GM23338 (cell line): Measurements from ENCODE around the gene ITIH5. TPM values are rescaled to one million over a fixed set of nuclear protein-coding genes. Genes with fewer than 3 reads are reported as not detected.
"Not testable (repeated sequence)": the region's sequence is repeated elsewhere in the genome, so short reads cannot be mapped to it uniquely, and the experiment has no call there.

Experiments used
- ATAC-seq: fragments of 200-7000 bp; cut with Tn5 transposase; 3 replicates; pipeline ENCODE4 v1.9.1; 2020
- DNase-seq: peaks from one replicate; pipeline ENCODE4 v3.0.0-alpha.2; 2015; ENCODE audit warnings: low spot score
- H2AFZ ChIP-seq: fragments of 200-600 bp; sonication (generic); 2 replicates; pipeline ENCODE4 v1.8.0; 2016; ENCODE audit warnings: antibody characterized with exemption, mild to moderate bottlenecking, moderate library complexity
- H3F3A ChIP-seq: fragments of 200-600 bp; sonication (generic); replicated peaks from 2 replicates; pipeline ENCODE4 v1.8.0; 2017; ENCODE audit warnings: antibody characterized with exemption, mixed run types, low read depth
- H3K27ac ChIP-seq: fragments of 200-600 bp; sonication (generic); 2 replicates; pipeline ENCODE4 v1.6.1; 2016; ENCODE audit warnings: low read depth
- H3K27me3 ChIP-seq: fragments of 200-600 bp; sonication (generic); 2 replicates; pipeline ENCODE4 v1.8.0; 2016; ENCODE audit warnings: mild to moderate bottlenecking, mixed run types, moderate library complexity; ENCODE audit not compliant: insufficient read depth
- H3K36me3 ChIP-seq: fragments of 200-600 bp; sonication (generic); 2 replicates; pipeline ENCODE4 v1.8.0; 2016; ENCODE audit warnings: mild to moderate bottlenecking; ENCODE audit not compliant: insufficient read depth
- H3K4me1 ChIP-seq: fragments of 200-600 bp; sonication (generic); 2 replicates; pipeline ENCODE4 v1.8.0; 2016; ENCODE audit warnings: mild to moderate bottlenecking, moderate library complexity; ENCODE audit not compliant: insufficient read depth
- H3K4me2 ChIP-seq: fragments of 200-600 bp; sonication (generic); 2 replicates; pipeline ENCODE4 v1.7.1; 2017; ENCODE audit warnings: mixed run types
- H3K4me3 ChIP-seq: fragments of 200-600 bp; sonication (generic); 2 replicates; pipeline ENCODE4 v1.6.1; 2016; ENCODE audit warnings: mixed run types
- H3K79me2 ChIP-seq: fragments of 200-600 bp; sonication (generic); replicated peaks from 2 replicates; pipeline ENCODE4 v1.8.0; 2017; ENCODE audit warnings: mild to moderate bottlenecking; ENCODE audit not compliant: insufficient read depth
- H3K9me2 ChIP-seq: fragments of 200-600 bp; sonication (generic); 2 replicates; pipeline ENCODE4 v1.8.0; 2017; ENCODE audit not compliant: insufficient read depth
- H4K20me1 ChIP-seq: fragments of 200-600 bp; sonication (generic); replicated peaks from 2 replicates; pipeline ENCODE4 v1.8.0; 2017; ENCODE audit warnings: mild to moderate bottlenecking; ENCODE audit not compliant: insufficient read depth
- H3K27ac Mint-ChIP-seq: 2 replicates; pipeline ENCODE4 v1.8.0; 2020; ENCODE audit warnings: inconsistent platforms, mild to moderate bottlenecking, moderate library complexity, mixed read lengths
- H3K27me3 Mint-ChIP-seq: 3 replicates; pipeline ENCODE4 v1.8.0; 2022; ENCODE audit warnings: low read depth, mild to moderate bottlenecking, moderate library complexity, mixed read lengths, inconsistent platforms; ENCODE audit not compliant: insufficient read depth, poor library complexity
- H3K36me3 Mint-ChIP-seq: 3 replicates; pipeline ENCODE4 v1.8.0; 2021; ENCODE audit warnings: low read depth, mild to moderate bottlenecking, inconsistent platforms, moderate library complexity, mixed read lengths
- H3K4me1 Mint-ChIP-seq: 3 replicates; pipeline ENCODE4 v1.8.0; 2020; ENCODE audit warnings: mild to moderate bottlenecking, inconsistent platforms, mixed read lengths
- H3K4me3 Mint-ChIP-seq: 3 replicates; pipeline ENCODE4 v1.8.0; 2021; ENCODE audit warnings: moderate library complexity, mild to moderate bottlenecking, inconsistent platforms, mixed read lengths
- H3K9me3 Mint-ChIP-seq: 3 replicates; pipeline ENCODE4 v1.8.0; 2020; ENCODE audit warnings: moderate library complexity, mild to moderate bottlenecking, inconsistent platforms, mixed read lengths
- CREB1 ChIP-seq: fragments of 250-450 bp; sonication (Bioruptor Pico); IDR thresholded peaks from 2 replicates; pipeline ENCODE4 v1.5.0; 2020; ENCODE audit warnings: low read depth, mild to moderate bottlenecking, moderate library complexity
- CTCF ChIP-seq, 2 experiments: fragments of 200-600 bp in 1 of 2; sonication (generic) in 1 of 2; conservative IDR thresholded peaks; 2 replicates each; pipeline versions ENCODE4 v1.5.1 to v1.6.1; 2016 to 2017; ENCODE audit warnings: antibody characterized with exemption in 2 of 2, low read depth in 2 of 2, mild to moderate bottlenecking in 2 of 2, moderate library complexity in 1 of 2
- ETS1 ChIP-seq: IDR thresholded peaks from 2 replicates; pipeline ENCODE4 v1.6.1; 2016; ENCODE audit warnings: antibody characterized with exemption
- EZH2 ChIP-seq: fragments of 200-600 bp; sonication (generic); IDR thresholded peaks from one replicate; pipeline ENCODE4 v1.8.0; 2017; ENCODE audit warnings: antibody characterized with exemption, mild to moderate bottlenecking, low read depth; ENCODE audit not compliant: unreplicated experiment
- NANOG ChIP-seq: IDR thresholded peaks from 2 replicates; pipeline ENCODE4 v1.6.1; 2016; ENCODE audit warnings: antibody characterized with exemption, borderline replicate concordance
- STAT1 ChIP-seq: IDR thresholded peaks from one replicate; pipeline ENCODE4 v1.6.1; 2016; ENCODE audit warnings: antibody characterized with exemption; ENCODE audit not compliant: unreplicated experiment
- ZNF114 ChIP-seq: fragments of 250-450 bp; sonication (Bioruptor Pico); IDR thresholded peaks from 2 replicates; pipeline ENCODE4 v1.5.0; 2020; ENCODE audit warnings: mild to moderate bottlenecking, moderate library complexity
- ZNF462 ChIP-seq: fragments of 250-450 bp; sonication (Bioruptor Pico); IDR thresholded peaks from 2 replicates; pipeline ENCODE4 v1.5.0; 2020; ENCODE audit warnings: mild to moderate bottlenecking, moderate library complexity
- polyA plus RNA-seq: library from polyadenylated mRNA; unstranded; fragments of >200 nt; fragmentation: Nextera tagmentation; extraction: Ambion mirVana; gene quantifications from 2 replicates; pipeline ENCODE4 v1.2.1, GENCODE V29; 2016
- total RNA-seq: library from RNA; depleted of rRNA; stranded (reverse); fragments of >200 nt; shearing (Covaris generic); gene quantifications from 2 replicates; pipeline ENCODE4 v1.2.3, GENCODE V29; 2014

ITIH5 gene
- total and polyA plus RNA-seq, 2 experiments from 2014 or later = 0.99 to 2.2 TPM

GRCh38 chr10:7680078-7680477, 13.3 kb upstream of the ITIH5 start:
- not testable (repeated sequence) for ATAC-seq, H3K27ac ChIP-seq, H3K27me3 Mint-ChIP-seq, H3K9me3 Mint-ChIP-seq, H3K4me1 Mint-ChIP-seq, H3F3A ChIP-seq, H2AFZ ChIP-seq, H3K27ac Mint-ChIP-seq, H3K4me2 ChIP-seq, H3K4me3 Mint-ChIP-seq, H3K36me3 ChIP-seq, H3K36me3 Mint-ChIP-seq, H3K4me3 ChIP-seq, H3K9me2 ChIP-seq, H3K79me2 ChIP-seq, H3K4me1 ChIP-seq, DNase-seq, H4K20me1 ChIP-seq, H3K27me3 ChIP-seq

- Mint-ChIP-seq H3K27me3 (peaks cover 2% of the 10 kb centered on the region), H3K27ac (no peak overlapping the region), H3K4me3 (no peak overlapping the region), H3K9me3 (peaks cover 3% of the 10 kb centered on the region; the same call in 2 of the 3 replicates), H3K36me3 (no peaks in the 10 kb centered on the region), H3K4me1 (no peaks in the 10 kb centered on the region)
- no peak overlapping the region for H2AFZ ChIP-seq
- ATAC-seq (no peak), DNase-seq (no peak)
- H3K27me3 ChIP-seq = no peaks in the 10 kb centered on the region
- no peaks in the 10 kb centered on the region for H4K20me1 ChIP-seq
- H3K4me3 ChIP-seq = no peak overlapping the region
- no peaks in the 10 kb centered on the region for H3K9me2 ChIP-seq
- H3F3A ChIP-seq = no peaks in the 10 kb centered on the region
- no peak for TF ChIP-seq EZH2
- TF ChIP-seq NANOG = no peak
- TF ChIP-seq ETS1 = no peak
- no peak for TF ChIP-seq STAT1
- TF ChIP-seq CTCF (conservative IDR thresholded peaks at IDR 0.05; ENCODE audit: low read depth in 2 of 2) = no peak
- no peak for TF ChIP-seq ZNF114 (CRISPR knock-in tag)
- no peak for TF ChIP-seq CREB1 (CRISPR knock-in tag)
- TF ChIP-seq ZNF462 = no peak
- H3K27ac ChIP-seq = no peak overlapping the region
- no peak overlapping the region for H3K4me2 ChIP-seq
- no peaks in the 10 kb centered on the region for H3K36me3 ChIP-seq
- H3K4me1 ChIP-seq = no peaks in the 10 kb centered on the region
- H3K79me2 ChIP-seq = no peaks in the 10 kb centered on the region
Measured at GRCh38 chr10:7679256-7679655, 12.5 kb upstream of the ITIH5 start.
